GM18511 (cell line): ENCODE results near the gene HMG20A.

Experiments used
- ATAC-seq: cut with Tn5 transposase; IDR thresholded peaks from one replicate; pipeline ENCODE4 v1.9.1; 2021; ENCODE audit warnings: mild to moderate bottlenecking, moderate library complexity; ENCODE audit not compliant: unreplicated experiment

The HMG20A gene

GRCh38 chr15:77496715-77497109, 76.0 kb downstream of the HMG20A start:
- no peak for ATAC-seq

- no peak for ATAC-seq
Measured at GRCh38 chr15:77497110-77497737, 76.5 kb downstream of the HMG20A start.

- ATAC-seq, result no peak
Measured at GRCh38 chr15:77497942-77498361, 77.3 kb downstream of the HMG20A start.

GRCh38 chr15:77499087-77499760, 78.5 kb downstream of the HMG20A start:
- no peak for ATAC-seq

GRCh38 chr15:77500989-77501388, 80.3 kb downstream of the HMG20A start:
- no peak for ATAC-seq

GRCh38 chr15:77502379-77503095, 81.8 kb downstream of the HMG20A start:
- no peak for ATAC-seq

- ATAC-seq, result no peak
Measured at GRCh38 chr15:77503240-77503639, 82.6 kb downstream of the HMG20A start.

GRCh38 chr15:77503764-77504163, 83.1 kb downstream of the HMG20A start:
- no peak for ATAC-seq

- ATAC-seq, result no peak
Measured at GRCh38 chr15:77504306-77504705, 83.6 kb downstream of the HMG20A start.

- no peak for ATAC-seq
Measured at GRCh38 chr15:77504871-77505270, 84.2 kb downstream of the HMG20A start.

GRCh38 chr15:77505556-77505955, 84.9 kb downstream of the HMG20A start:
- no peak for ATAC-seq

- no peak for ATAC-seq
Measured at GRCh38 chr15:77506311-77507142, 85.8 kb downstream of the HMG20A start.

- no peak for ATAC-seq
Measured at GRCh38 chr15:77507143-77507897, 86.6 kb downstream of the HMG20A start.

- ATAC-seq, result no peak
Measured at GRCh38 chr15:77507911-77508310, 87.2 kb downstream of the HMG20A start.

GRCh38 chr15:77508541-77509243, 88.0 kb downstream of the HMG20A start:
- ATAC-seq, result no peak

GRCh38 chr15:77510066-77511057, 89.7 kb downstream of the HMG20A start:
- no peak for ATAC-seq

GRCh38 chr15:77511869-77512268, 91.2 kb downstream of the HMG20A start:
- no peak for ATAC-seq

- no peak for ATAC-seq
Measured at GRCh38 chr15:77513226-77513625, 92.5 kb downstream of the HMG20A start.
